GM12878 (cell line): ENCODE results near the gene NTN1. TPM values are rescaled to one million over a fixed set of nuclear protein-coding genes. Genes with fewer than 3 reads are reported as not detected.

Experiments used
- ATAC-seq: fragments of 200-7000 bp; cut with Tn5 transposase; 3 replicates; pipeline ENCODE4 v1.9.1; 2020; ENCODE audit warnings: mild to moderate bottlenecking, moderate library complexity
- BruUV-seq: library from RNA; stranded (reverse); fragments of 400-500 nt; replicated peaks from 2 replicates; lab custom pipeline; 2021; lab: Mats Ljungman, UMichigan
- CTCF ChIA-PET: fragments of 300-600 bp; sonication (Branson Sonifier 250); formaldehyde crosslinking; extraction: SDS; loops from one replicate; lab custom pipeline; 2021; ENCODE audit warnings: inconsistent platforms; lab: Yijun Ruan, JAX
- POLR2A ChIA-PET: fragments of 350-600 bp; formaldehyde crosslinking; extraction: SDS; loops from one replicate; lab custom pipeline; 2021; ENCODE audit warnings: inconsistent platforms; lab: Charles Lee
- RAD21 ChIA-PET: fragments of 300-600 bp; sonication (Branson Sonifier 250); formaldehyde crosslinking; loops from one replicate; lab custom pipeline; 2023; ENCODE audit warnings: antibody characterized with exemption; ENCODE audit not compliant: unreplicated experiment; lab: Charles Lee
- SMC1A ChIA-PET: fragments of 300-600 bp; sonication (Branson Sonifier 250); formaldehyde crosslinking; loops from one replicate; lab custom pipeline; 2023; ENCODE audit not compliant: unreplicated experiment, uncharacterized antibody; lab: Charles Lee
- DNase-seq: peaks from one replicate; pipeline ENCODE4 v3.0.0-alpha.2; 2011; ENCODE audit warnings: low read depth, low spot score
- FAIRE-seq: peaks from 3 replicates; lab custom pipeline; 2011; peaks lifted over from hg19 to GRCh38; lab: Jason Lieb, UNC
- H2AFZ ChIP-seq: 2 replicates; pipeline ENCODE4 v1.6.0; 2011; ENCODE audit warnings: low read depth, low read length, control low read depth; ENCODE audit not compliant: control insufficient read depth
- H3K27ac ChIP-seq: 2 replicates; pipeline ENCODE4 v1.5.1; 2011; ENCODE audit warnings: control low read depth; ENCODE audit not compliant: control insufficient read depth, insufficient read depth
- H3K27me3 ChIP-seq, 2 experiments: replicated peaks in 1 of 2; 2 replicates each; pipeline versions ENCODE4 v1.6.0 to v1.6.1; 2011; ENCODE audit warnings: low read length in 1 of 2; ENCODE audit not compliant: control insufficient read depth in 2 of 2, insufficient read depth in 2 of 2
- H3K36me3 ChIP-seq, 2 experiments: 2 replicates each; pipeline ENCODE4 v1.5.1; 2011; ENCODE audit warnings: low read length in 1 of 2; ENCODE audit not compliant: control insufficient read depth in 2 of 2, insufficient read depth in 2 of 2
- H3K4me1 ChIP-seq: 2 replicates; pipeline ENCODE4 v1.6.1; 2011; ENCODE audit warnings: mild to moderate bottlenecking, low read length, moderate library complexity, mixed read lengths; ENCODE audit not compliant: control insufficient read depth, insufficient read depth
- H3K4me2 ChIP-seq: 2 replicates; pipeline ENCODE4 v1.6.0; 2011; ENCODE audit warnings: control low read depth; ENCODE audit not compliant: control insufficient read depth, insufficient read depth
- H3K4me3 ChIP-seq: fragments of 200-600 bp; sonication (generic); 2 replicates; pipeline ENCODE4 v1.5.1; 2016
- H3K79me2 ChIP-seq: 2 replicates; pipeline ENCODE4 v1.6.0; 2011; ENCODE audit warnings: low read length; ENCODE audit not compliant: control insufficient read depth, insufficient read depth
- H3K9ac ChIP-seq: 2 replicates; pipeline ENCODE4 v1.8.0; 2011; ENCODE audit warnings: low read length, control low read depth, mixed read lengths; ENCODE audit not compliant: control insufficient read depth, insufficient read depth
- H3K9me3 ChIP-seq: replicated peaks from 3 replicates; pipeline ENCODE4 v1.5.1; 2011; ENCODE audit warnings: mild to moderate bottlenecking, low read length; ENCODE audit not compliant: control insufficient read depth, insufficient read depth
- H4K20me1 ChIP-seq: 2 replicates; pipeline ENCODE4 v1.6.0; 2011; ENCODE audit not compliant: control insufficient read depth, insufficient read depth
- ATF7 ChIP-seq: fragments of 450-650 bp; IDR thresholded peaks from 2 replicates; pipeline ENCODE4 v1.6.1; 2016; ENCODE audit warnings: low read depth, mild to moderate bottlenecking
- BACH1 ChIP-seq: fragments of 450-650 bp; IDR thresholded peaks from 2 replicates; pipeline ENCODE4 v1.6.1; 2017; ENCODE audit warnings: mild to moderate bottlenecking, borderline replicate concordance
- CUX1 ChIP-seq: IDR thresholded peaks from 2 replicates; pipeline ENCODE4 v1.6.1; 2012; ENCODE audit warnings: improper control_type of control experiment, low read depth, low read length; ENCODE audit not compliant: insufficient replicate concordance
- ESRRA ChIP-seq: IDR thresholded peaks from 2 replicates; pipeline ENCODE4 v1.6.1; 2012; ENCODE audit warnings: mild to moderate bottlenecking, low read length, improper control_type of control experiment
- KDM1A ChIP-seq: fragments of 200-600 bp; sonication (generic); IDR thresholded peaks from 2 replicates; pipeline ENCODE4 v1.6.1; 2016; ENCODE audit warnings: borderline replicate concordance
- MAX ChIP-seq: IDR thresholded peaks from 2 replicates; pipeline ENCODE4 v1.6.1; 2012; ENCODE audit warnings: low read depth, low read length, improper control_type of control experiment
- NR2C1 ChIP-seq: fragments of 450-650 bp; IDR thresholded peaks from 2 replicates; pipeline ENCODE4 v1.6.1; 2017; ENCODE audit warnings: antibody characterized with exemption, mild to moderate bottlenecking, moderate library complexity
- RBBP5 ChIP-seq: fragments of 200-600 bp; sonication (generic); conservative IDR thresholded peaks from 2 replicates; pipeline ENCODE4 v1.6.1; 2016
- SREBF2 ChIP-seq: IDR thresholded peaks from 2 replicates; pipeline ENCODE4 v1.6.1; 2012; ENCODE audit warnings: mild to moderate bottlenecking, low read length
- WGBS: methylation state at CpG from one replicate; pipeline ENCODE4 v1.1.6; 2016; ENCODE audit warnings: low lambda C conversion rate; ENCODE audit not compliant: insufficient replicate concordance, insufficient coverage; ENCODE audit errors: missing lambda C conversion rate; 5-methylcytosine and 5-hydroxymethylcytosine counted together
- in situ Hi-C: fragments of 300-500 bp; cut with MboI; formaldehyde crosslinking; loops from 9 replicates; pipeline ENCODE4 v1.14.3; 2018; ENCODE audit warnings: mixed read lengths
- intact Hi-C: fragments of 100-400 bp; cut with micrococcal nuclease; formaldehyde crosslinking; loops from one replicate; pipeline ENCODE4 v1.14.2; 2022; ENCODE audit not compliant: unreplicated experiment
- polyA plus RNA-seq, 11 experiments: library from polyadenylated mRNA; depleted of rRNA in 4 of 11; unstranded in 6 of 11; stranded (reverse) in 5 of 11; fragments of >200 nt; fragmentation: Nextera tagmentation in 4 of 11; fragmentation: Illumina TruSeq in 1 of 11; extraction: Ambion mirVana in 4 of 11; extraction: Trizol in 1 of 11; gene quantifications; 1 replicate in 1 of 11; 2 replicates in 10 of 11; pipeline versions ENCODE4 v1.2.1 to v1.2.3, GENCODE V29; 2011 to 2016; ENCODE audit warnings: inconsistent platforms in 2 of 11, missing spikeins in 2 of 11, low read depth in 1 of 11
- total RNA-seq, 4 experiments: library from RNA; depleted of rRNA in 3 of 4; stranded (reverse); fragments of >200 nt in 3 of 4; fragmentation: Illumina TruSeq in 1 of 4; extraction: Trizol in 1 of 4; gene quantifications; 2 replicates each; pipeline versions ENCODE4 v1.2.1 to v1.2.3, GENCODE V29; 2013 to 2021
- TF ChIP-seq, protein P1 (sequence below): fragments of 450-650 bp; IDR thresholded peaks from 2 replicates; pipeline ENCODE4 v1.6.1; 2016; ENCODE audit warnings: mild to moderate bottlenecking, moderate library complexity, borderline replicate concordance
- TF ChIP-seq, protein P2 (sequence below): fragments of 150-350 bp; IDR thresholded peaks from 2 replicates; pipeline ENCODE4 v1.6.1; 2016; ENCODE audit warnings: low read depth, low read length

The NTN1 gene
- total and polyA plus RNA-seq, 10 of the 15 experiments (the other 5 are each of a cell fraction or from before 2014, with no cell fraction given), result 0.02 to 0.89 (median 0.35) TPM

- POLR2A ChIA-PET, result no interaction called here
- DNase-seq (no peak), ATAC-seq (no peak), FAIRE-seq (no peak)
- Histone ChIP-seq H3K4me3 (no peak overlapping the region), H3K9me3 (no peaks in the 10 kb centered on the region), H3K79me2 (no peaks in the 10 kb centered on the region), H3K4me1 (no peaks in the 10 kb centered on the region), H3K27ac (no peak overlapping the region), H3K36me3 (no peaks in the 10 kb centered on the region), H4K20me1 (no peaks in the 10 kb centered on the region), H3K9ac (no peak overlapping the region), H3K27me3 (peaks cover 0 to 2% of the 10 kb centered on the region in 2 experiments; a peak in 1 of 4 replicates), H2AFZ (no peak overlapping the region), H3K4me2 (no peak overlapping the region)
- WGBS, result 33% methylated on average over 4 of the region's 4 CpGs
- in situ Hi-C loops (no loop called here), intact Hi-C loops (no loop called here)
- no TSS peak for BruUV-seq
- TF ChIP-seq RBBP5 (no peak), ESRRA (no peak), BACH1 (no peak), MAX (no peak), SREBF2 (no peak), KDM1A (no peak), NR2C1 (no peak), CUX1 (no peak), ATF7 (no peak)
- TF ChIP-seq, protein P1, sequence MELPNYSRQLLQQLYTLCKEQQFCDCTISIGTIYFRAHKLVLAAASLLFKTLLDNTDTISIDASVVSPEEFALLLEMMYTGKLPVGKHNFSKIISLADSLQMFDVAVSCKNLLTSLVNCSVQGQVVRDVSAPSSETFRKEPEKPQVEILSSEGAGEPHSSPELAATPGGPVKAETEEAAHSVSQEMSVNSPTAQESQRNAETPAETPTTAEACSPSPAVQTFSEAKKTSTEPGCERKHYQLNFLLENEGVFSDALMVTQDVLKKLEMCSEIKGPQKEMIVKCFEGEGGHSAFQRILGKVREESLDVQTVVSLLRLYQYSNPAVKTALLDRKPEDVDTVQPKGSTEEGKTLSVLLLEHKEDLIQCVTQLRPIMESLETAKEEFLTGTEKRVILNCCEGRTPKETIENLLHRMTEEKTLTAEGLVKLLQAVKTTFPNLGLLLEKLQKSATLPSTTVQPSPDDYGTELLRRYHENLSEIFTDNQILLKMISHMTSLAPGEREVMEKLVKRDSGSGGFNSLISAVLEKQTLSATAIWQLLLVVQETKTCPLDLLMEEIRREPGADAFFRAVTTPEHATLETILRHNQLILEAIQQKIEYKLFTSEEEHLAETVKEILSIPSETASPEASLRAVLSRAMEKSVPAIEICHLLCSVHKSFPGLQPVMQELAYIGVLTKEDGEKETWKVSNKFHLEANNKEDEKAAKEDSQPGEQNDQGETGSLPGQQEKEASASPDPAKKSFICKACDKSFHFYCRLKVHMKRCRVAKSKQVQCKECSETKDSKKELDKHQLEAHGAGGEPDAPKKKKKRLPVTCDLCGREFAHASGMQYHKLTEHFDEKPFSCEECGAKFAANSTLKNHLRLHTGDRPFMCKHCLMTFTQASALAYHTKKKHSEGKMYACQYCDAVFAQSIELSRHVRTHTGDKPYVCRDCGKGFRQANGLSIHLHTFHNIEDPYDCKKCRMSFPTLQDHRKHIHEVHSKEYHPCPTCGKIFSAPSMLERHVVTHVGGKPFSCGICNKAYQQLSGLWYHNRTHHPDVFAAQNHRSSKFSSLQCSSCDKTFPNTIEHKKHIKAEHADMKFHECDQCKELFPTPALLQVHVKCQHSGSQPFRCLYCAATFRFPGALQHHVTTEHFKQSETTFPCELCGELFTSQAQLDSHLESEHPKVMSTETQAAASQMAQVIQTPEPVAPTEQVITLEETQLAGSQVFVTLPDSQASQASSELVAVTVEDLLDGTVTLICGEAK, result no peak
- TF ChIP-seq, protein P2, sequence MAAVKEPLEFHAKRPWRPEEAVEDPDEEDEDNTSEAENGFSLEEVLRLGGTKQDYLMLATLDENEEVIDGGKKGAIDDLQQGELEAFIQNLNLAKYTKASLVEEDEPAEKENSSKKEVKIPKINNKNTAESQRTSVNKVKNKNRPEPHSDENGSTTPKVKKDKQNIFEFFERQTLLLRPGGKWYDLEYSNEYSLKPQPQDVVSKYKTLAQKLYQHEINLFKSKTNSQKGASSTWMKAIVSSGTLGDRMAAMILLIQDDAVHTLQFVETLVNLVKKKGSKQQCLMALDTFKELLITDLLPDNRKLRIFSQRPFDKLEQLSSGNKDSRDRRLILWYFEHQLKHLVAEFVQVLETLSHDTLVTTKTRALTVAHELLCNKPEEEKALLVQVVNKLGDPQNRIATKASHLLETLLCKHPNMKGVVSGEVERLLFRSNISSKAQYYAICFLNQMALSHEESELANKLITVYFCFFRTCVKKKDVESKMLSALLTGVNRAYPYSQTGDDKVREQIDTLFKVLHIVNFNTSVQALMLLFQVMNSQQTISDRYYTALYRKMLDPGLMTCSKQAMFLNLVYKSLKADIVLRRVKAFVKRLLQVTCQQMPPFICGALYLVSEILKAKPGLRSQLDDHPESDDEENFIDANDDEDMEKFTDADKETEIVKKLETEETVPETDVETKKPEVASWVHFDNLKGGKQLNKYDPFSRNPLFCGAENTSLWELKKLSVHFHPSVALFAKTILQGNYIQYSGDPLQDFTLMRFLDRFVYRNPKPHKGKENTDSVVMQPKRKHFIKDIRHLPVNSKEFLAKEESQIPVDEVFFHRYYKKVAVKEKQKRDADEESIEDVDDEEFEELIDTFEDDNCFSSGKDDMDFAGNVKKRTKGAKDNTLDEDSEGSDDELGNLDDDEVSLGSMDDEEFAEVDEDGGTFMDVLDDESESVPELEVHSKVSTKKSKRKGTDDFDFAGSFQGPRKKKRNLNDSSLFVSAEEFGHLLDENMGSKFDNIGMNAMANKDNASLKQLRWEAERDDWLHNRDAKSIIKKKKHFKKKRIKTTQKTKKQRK, result no peak
- RAD21 ChIA-PET, result no interaction called here
- CTCF ChIA-PET, result interaction anchor here (0.6 to 1.7 kb wide), 4 partner anchors 10 to 105 kb away, joined by 3 to 5 read pairs (median 3); no protein-coding TSS in a partner anchor
- SMC1A ChIA-PET, result interaction anchor here (1.1 kb wide), 2 partner anchors 10 to 14 kb away, joined by 3 to 6 read pairs; no protein-coding TSS in a partner anchor
Measured at GRCh38 chr17:9185688-9186284, 164.5 kb downstream of the NTN1 start.
